Loucy (cell line): ENCODE measurements around the gene SAMD1.

Experiments used
- H2AFZ ChIP-seq: fragments of 200-600 bp; sonication (generic); 2 replicates; pipeline ENCODE4 v1.6.0; 2016; ENCODE audit warnings: antibody characterized with exemption, mild to moderate bottlenecking, low read length, moderate library complexity
- H3F3A ChIP-seq: fragments of 200-600 bp; 2 replicates; pipeline ENCODE4 v1.6.0; 2016; ENCODE audit warnings: antibody characterized with exemption, low read depth, mild to moderate bottlenecking
- H3K27me3 ChIP-seq: fragments of 200-600 bp; sonication (generic); 2 replicates; pipeline ENCODE4 v1.6.1; 2014; ENCODE audit warnings: low read length, mild to moderate bottlenecking; ENCODE audit not compliant: insufficient read depth, poor library complexity, severe bottlenecking
- H3K36me3 ChIP-seq: fragments of 200-600 bp; sonication (generic); 2 replicates; pipeline ENCODE4 v1.6.1; 2016; ENCODE audit warnings: low read length; ENCODE audit not compliant: insufficient read depth
- H3K4me1 ChIP-seq: fragments of 200-600 bp; sonication (generic); 2 replicates; pipeline ENCODE4 v1.5.1; 2014; ENCODE audit warnings: low read length, mild to moderate bottlenecking; ENCODE audit not compliant: insufficient read depth, poor library complexity, severe bottlenecking
- H3K4me2 ChIP-seq: fragments of 200-600 bp; sonication (generic); 2 replicates; pipeline ENCODE4 v1.6.0; 2014; ENCODE audit warnings: antibody characterized with exemption, low read length, low read depth, mild to moderate bottlenecking; ENCODE audit not compliant: poor library complexity, severe bottlenecking
- H3K4me3 ChIP-seq: fragments of 200-600 bp; sonication (generic); 2 replicates; pipeline ENCODE4 v1.5.1; 2014; ENCODE audit warnings: low read length, mild to moderate bottlenecking, mixed read lengths; ENCODE audit not compliant: poor library complexity, severe bottlenecking
- H3K79me2 ChIP-seq: fragments of 200-600 bp; sonication (generic); 2 replicates; pipeline ENCODE4 v1.6.1; 2014; ENCODE audit warnings: low read length; ENCODE audit not compliant: insufficient read depth
- H3K9ac ChIP-seq: fragments of 200-600 bp; sonication (generic); 2 replicates; pipeline ENCODE4 v1.6.0; 2014; ENCODE audit warnings: mild to moderate bottlenecking, low read depth, low read length, moderate library complexity; ENCODE audit not compliant: poor library complexity, severe bottlenecking
- H3K9me2 ChIP-seq: fragments of 200-600 bp; sonication (generic); replicated peaks from 2 replicates; pipeline ENCODE4 v1.6.1; 2016; ENCODE audit warnings: low read depth, low read length, mixed read lengths
- H3K9me3 ChIP-seq: fragments of 200-600 bp; sonication (generic); 2 replicates; pipeline ENCODE4 v1.6.1; 2014; ENCODE audit warnings: mild to moderate bottlenecking, antibody characterized with exemption, low read length, low read depth; ENCODE audit not compliant: insufficient read depth
- H4K20me1 ChIP-seq: fragments of 200-600 bp; sonication (generic); 2 replicates; pipeline ENCODE4 v1.6.0; 2014; ENCODE audit warnings: antibody characterized with exemption, low read length, mild to moderate bottlenecking; ENCODE audit not compliant: insufficient read depth, poor library complexity, severe bottlenecking
- CTCF ChIP-seq: fragments of 200-600 bp; sonication (generic); conservative IDR thresholded peaks from 2 replicates; pipeline ENCODE4 v1.5.1; 2014; ENCODE audit warnings: mild to moderate bottlenecking, antibody characterized with exemption, low read length
- EZH2phosphoT487 ChIP-seq: fragments of 200-600 bp; IDR thresholded peaks from 2 replicates; pipeline ENCODE4 v1.6.1; 2018; ENCODE audit warnings: antibody characterized with exemption, mild to moderate bottlenecking, moderate library complexity, borderline replicate concordance

SAMD1 gene

DNA sequence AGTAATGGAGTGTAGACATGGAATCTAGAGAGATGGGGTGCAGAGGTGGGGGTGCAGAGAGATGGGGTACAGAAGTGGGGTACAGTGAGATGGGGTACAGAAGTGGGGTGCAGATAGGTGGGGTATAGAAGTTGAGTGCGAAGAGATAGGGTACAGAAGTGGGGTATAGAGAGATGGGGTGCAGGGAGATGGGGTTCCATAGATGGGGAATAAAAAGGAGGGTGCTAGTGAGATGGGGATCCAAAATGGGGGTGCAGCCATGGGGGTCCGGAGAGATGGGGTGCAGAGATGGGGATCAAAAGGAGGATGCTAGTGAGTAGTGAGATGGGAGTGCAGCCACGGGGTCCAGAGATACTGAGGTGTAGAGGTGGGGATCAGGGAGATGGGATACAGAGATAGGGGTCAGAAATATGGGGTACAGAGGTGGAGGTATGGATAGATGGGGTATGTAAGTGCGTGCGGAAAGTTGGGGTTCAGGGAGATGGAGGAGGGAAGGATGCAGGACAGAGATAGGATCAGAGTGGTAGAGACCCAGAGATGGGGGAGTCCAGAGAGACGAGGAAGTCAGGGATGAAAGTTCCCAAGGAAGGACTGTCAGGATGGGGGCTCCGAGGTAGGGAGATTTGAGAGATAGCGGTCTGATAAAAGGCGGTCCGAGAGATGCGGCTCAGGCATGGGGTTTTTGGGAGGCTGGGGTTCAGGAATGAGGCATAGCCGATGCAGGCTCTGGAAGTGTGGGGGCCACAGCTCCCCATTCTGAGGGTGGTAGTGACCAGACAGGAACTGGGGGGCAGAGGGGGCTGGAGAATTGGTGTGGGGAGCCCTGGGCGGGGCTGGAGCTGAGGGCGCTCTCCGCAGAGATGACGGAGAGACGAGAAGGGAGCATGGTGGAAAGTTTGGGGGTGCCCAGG is 32.1 kb downstream of the SAMD1 start:
- no peak overlapping the region for H3K4me3 ChIP-seq
- no peak overlapping the region for H2AFZ ChIP-seq

DNA sequence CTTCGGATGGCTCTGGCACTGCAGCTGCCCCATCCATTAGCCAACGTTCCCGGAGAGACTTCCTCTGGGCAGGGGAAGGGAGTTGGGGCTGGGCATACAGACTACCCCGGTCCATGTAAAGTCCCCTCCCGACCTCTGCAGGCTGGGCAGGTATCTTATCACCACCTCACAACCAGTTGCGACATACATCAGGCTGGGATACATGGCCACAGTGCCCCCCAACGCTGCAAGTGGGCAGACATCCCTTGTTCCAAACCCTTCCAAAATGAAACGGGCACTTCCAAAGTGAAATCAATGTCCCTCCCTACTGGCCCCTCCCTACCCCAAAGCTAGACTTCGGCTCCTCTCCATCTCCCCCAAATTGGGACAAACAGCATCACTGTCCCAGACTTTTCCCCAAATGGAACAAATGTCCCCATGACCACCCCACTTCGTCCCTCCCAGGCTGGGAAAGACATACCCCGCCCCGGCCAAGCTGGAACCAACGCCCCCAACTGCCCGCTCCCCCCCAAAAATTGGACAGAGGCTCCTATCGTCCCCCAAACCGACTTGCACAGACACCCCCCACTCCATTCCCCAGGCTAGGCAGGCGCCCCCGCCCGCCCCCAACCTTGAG is 33.7 kb downstream of the SAMD1 start:
- no peaks in the 10 kb centered on the region for H4K20me1 ChIP-seq
- H3K36me3 ChIP-seq = no peaks in the 10 kb centered on the region; the same call in 1 of the 2 replicates
- H3F3A ChIP-seq = no peaks in the 10 kb centered on the region
- no peaks in the 10 kb centered on the region for H3K9me2 ChIP-seq
- TF ChIP-seq CTCF (no peak), EZH2phosphoT487 (no peak)
- H3K4me3 ChIP-seq = no peak overlapping the region
- no peaks in the 10 kb centered on the region for H3K4me1 ChIP-seq
- no peaks in the 10 kb centered on the region for H3K79me2 ChIP-seq
- no peaks in the 10 kb centered on the region for H3K27me3 ChIP-seq
- no peak overlapping the region for H3K4me2 ChIP-seq
- H3K9me3 ChIP-seq = no peaks in the 10 kb centered on the region
- no peak overlapping the region for H3K9ac ChIP-seq
- no peak overlapping the region for H2AFZ ChIP-seq

More for the DNA sequence above, 32.1 kb downstream of the SAMD1 start:
- no peak overlapping the region for H3K4me2 ChIP-seq
- no peaks in the 10 kb centered on the region for H3K9me2 ChIP-seq
- TF ChIP-seq CTCF (no peak), EZH2phosphoT487 (no peak)
- H4K20me1 ChIP-seq = no peaks in the 10 kb centered on the region
- H3K36me3 ChIP-seq = no peaks in the 10 kb centered on the region
- H3F3A ChIP-seq = no peaks in the 10 kb centered on the region
- no peaks in the 10 kb centered on the region for H3K9me3 ChIP-seq
- H3K79me2 ChIP-seq = no peaks in the 10 kb centered on the region
- H3K4me1 ChIP-seq = no peaks in the 10 kb centered on the region
- H3K27me3 ChIP-seq = no peaks in the 10 kb centered on the region
- no peak overlapping the region for H3K9ac ChIP-seq

- Histone ChIP-seq H3K9ac (no peak overlapping the region), H3K9me2 (no peaks in the 10 kb centered on the region), H4K20me1 (no peaks in the 10 kb centered on the region), H2AFZ (no peak overlapping the region), H3K4me3 (no peak overlapping the region), H3K36me3 (no peaks in the 10 kb centered on the region; the same call in 1 of the 2 replicates), H3F3A (no peaks in the 10 kb centered on the region), H3K79me2 (no peaks in the 10 kb centered on the region), H3K27me3 (no peaks in the 10 kb centered on the region), H3K4me1 (no peaks in the 10 kb centered on the region), H3K9me3 (no peaks in the 10 kb centered on the region), H3K4me2 (no peak overlapping the region)
- no peak for TF ChIP-seq CTCF
- TF ChIP-seq EZH2phosphoT487 = no peak
Observed at GRCh38 chr19:14056069-14056666, 34.4 kb downstream of the SAMD1 start.
